Measurements from ENCODE around the gene VAV2.

DNA sequence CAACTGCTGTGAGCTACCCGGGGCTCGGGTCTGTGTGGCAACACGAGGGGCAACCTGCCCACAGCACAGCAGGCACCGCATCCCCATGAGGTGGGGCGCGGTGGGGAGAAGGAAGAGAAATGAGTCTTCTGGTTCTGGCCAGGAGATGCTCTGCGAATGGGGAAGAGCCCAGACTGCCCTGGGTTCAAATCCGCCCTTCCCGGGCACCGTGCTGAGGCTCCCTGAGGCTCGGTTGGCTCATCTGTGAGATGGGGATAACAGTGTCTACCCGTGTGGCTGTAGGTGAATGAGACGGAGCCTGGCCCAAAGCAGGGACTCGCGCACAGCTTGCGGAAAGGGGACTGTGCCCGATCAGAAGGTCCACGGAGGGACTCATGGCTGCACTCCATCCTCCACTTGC, 123.9 kb downstream of the VAV2 start:
- TF ChIP-seq, protein P1, sequence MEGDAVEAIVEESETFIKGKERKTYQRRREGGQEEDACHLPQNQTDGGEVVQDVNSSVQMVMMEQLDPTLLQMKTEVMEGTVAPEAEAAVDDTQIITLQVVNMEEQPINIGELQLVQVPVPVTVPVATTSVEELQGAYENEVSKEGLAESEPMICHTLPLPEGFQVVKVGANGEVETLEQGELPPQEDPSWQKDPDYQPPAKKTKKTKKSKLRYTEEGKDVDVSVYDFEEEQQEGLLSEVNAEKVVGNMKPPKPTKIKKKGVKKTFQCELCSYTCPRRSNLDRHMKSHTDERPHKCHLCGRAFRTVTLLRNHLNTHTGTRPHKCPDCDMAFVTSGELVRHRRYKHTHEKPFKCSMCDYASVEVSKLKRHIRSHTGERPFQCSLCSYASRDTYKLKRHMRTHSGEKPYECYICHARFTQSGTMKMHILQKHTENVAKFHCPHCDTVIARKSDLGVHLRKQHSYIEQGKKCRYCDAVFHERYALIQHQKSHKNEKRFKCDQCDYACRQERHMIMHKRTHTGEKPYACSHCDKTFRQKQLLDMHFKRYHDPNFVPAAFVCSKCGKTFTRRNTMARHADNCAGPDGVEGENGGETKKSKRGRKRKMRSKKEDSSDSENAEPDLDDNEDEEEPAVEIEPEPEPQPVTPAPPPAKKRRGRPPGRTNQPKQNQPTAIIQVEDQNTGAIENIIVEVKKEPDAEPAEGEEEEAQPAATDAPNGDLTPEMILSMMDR (IDR thresholded peaks at IDR 0.05): no peak
- no peak for TF ChIP-seq POLR2A (IDR thresholded peaks at IDR 0.05)

Measured in uterus (tissue), 2 donors.